ENCODE results near the gene WWC2.

DNA sequence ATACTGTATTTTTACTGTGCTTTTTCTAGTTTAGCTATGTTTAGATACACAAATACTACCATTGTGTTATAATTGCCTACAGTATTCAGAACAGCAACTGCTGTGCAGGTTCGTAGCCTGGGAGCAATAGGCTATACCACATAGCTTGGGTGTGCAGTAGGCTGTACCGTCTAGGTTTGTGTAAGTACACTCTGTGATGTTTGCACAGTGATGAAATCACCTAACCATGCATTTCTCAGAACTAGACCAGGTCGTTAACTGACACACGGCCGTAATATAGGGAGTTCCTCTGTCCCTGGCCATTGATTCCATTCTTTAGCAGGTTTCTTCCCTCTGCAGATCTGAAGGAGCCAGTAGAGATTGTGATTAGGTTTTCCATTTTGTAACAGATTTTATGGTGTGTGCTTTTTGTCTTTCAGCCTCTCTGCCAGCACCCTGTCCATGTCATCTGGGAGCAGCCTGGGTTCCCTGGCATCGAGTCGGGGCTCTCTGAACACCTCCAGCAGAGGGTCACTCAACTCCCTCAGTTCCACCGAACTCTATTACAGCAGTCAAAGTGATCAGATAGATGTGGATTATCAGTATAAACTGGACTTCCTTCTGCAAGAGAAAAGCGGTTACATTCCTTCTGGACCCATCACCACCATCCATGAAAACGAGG lies 161.6 kb downstream of the WWC2 start:
- TF ChIP-seq, protein P1, sequence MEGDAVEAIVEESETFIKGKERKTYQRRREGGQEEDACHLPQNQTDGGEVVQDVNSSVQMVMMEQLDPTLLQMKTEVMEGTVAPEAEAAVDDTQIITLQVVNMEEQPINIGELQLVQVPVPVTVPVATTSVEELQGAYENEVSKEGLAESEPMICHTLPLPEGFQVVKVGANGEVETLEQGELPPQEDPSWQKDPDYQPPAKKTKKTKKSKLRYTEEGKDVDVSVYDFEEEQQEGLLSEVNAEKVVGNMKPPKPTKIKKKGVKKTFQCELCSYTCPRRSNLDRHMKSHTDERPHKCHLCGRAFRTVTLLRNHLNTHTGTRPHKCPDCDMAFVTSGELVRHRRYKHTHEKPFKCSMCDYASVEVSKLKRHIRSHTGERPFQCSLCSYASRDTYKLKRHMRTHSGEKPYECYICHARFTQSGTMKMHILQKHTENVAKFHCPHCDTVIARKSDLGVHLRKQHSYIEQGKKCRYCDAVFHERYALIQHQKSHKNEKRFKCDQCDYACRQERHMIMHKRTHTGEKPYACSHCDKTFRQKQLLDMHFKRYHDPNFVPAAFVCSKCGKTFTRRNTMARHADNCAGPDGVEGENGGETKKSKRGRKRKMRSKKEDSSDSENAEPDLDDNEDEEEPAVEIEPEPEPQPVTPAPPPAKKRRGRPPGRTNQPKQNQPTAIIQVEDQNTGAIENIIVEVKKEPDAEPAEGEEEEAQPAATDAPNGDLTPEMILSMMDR (conservative IDR thresholded peaks at IDR 0.05; ENCODE audit: low read length), result no peak
- TF ChIP-seq EZH2phosphoT487 (IDR thresholded peaks at IDR 0.05; ENCODE audit: borderline replicate concordance), result no peak

Measured in Loucy (cell line).